Fibroblast of lung (primary cell): ENCODE data around the gene PHF1.

Experiments used
- CTCF ChIP-seq, 2 donors: IDR thresholded peaks in 1 of 2; conservative IDR thresholded peaks in 1 of 2; 1 replicate in 1 of 2; 2 replicates in 1 of 2; pipeline ENCODE4 v1.5.1; 2011 to 2012; ENCODE audit warnings: low read length in 2 of 2, control low read depth in 1 of 2, inconsistent platforms in 1 of 2, low read depth in 1 of 2, mild to moderate bottlenecking in 1 of 2
- EZH2 ChIP-seq: IDR thresholded peaks from 2 replicates; pipeline ENCODE4 v1.5.1; 2012; ENCODE audit warnings: low read length, control low read depth, mild to moderate bottlenecking; ENCODE audit errors: missing control alignments

GRCh38 chr6:33431880-33432541 is 21.2 kb downstream of the PHF1 start:
- no peak for TF ChIP-seq EZH2
- TF ChIP-seq CTCF (conservative IDR thresholded peaks at IDR 0.05 in 1 of 2, IDR thresholded peaks at IDR 0.05 in 1 of 2; ENCODE audit: low read depth in 1 of 2, low read length in 2 of 2): no peak
